ENCODE measurements around the gene CELF2.

Gene CELF2

GRCh38 chr10:11320809-11321520 is 303.3 kb downstream of the CELF2 start:
- TF ChIP-seq EZH2 (IDR thresholded peaks at IDR 0.05; ENCODE audit: borderline replicate concordance, low read depth, low read length, severe bottlenecking) (no peak), CTCF (IDR thresholded peaks at IDR 0.05; ENCODE audit: borderline replicate concordance, extremely low read depth, low read length, poor library complexity, severe bottlenecking) (no peak)
- Histone ChIP-seq H3K36me3 (ENCODE audit: insufficient read depth, low read length) (peaks cover 94% of the 10 kb centered on the region), H3K4me1 (ENCODE audit: insufficient read depth, low read length) (no peaks in the 10 kb centered on the region), H3K79me2 (ENCODE audit: insufficient read depth, low read length) (no peaks in the 10 kb centered on the region), H3K4me2 (ENCODE audit: insufficient read depth, low read length) (no peak overlapping the region), H3K4me3 (ENCODE audit: low read depth in 1 of 2, low read length in 2 of 2) (no peak overlapping the region), H3K9me3 (ENCODE audit: insufficient read depth, low read length, severe bottlenecking) (no peaks in the 10 kb centered on the region), H3K27me3 (ENCODE audit: insufficient read depth, low read length, poor library complexity) (no peaks in the 10 kb centered on the region), H4K20me1 (ENCODE audit: insufficient read depth, low read length) (0 out of 2 replicates have a peak, but pooled peaks cover 2% of the 10 kb centered on the region), H2AFZ (ENCODE audit: low read depth, low read length) (no peak overlapping the region), H3K27ac (ENCODE audit: low read length) (no peak overlapping the region), H3K9ac (ENCODE audit: low read depth, low read length) (no peak overlapping the region)
- DNase-seq, result no peak
- no peak for ATAC-seq (ENCODE audit: insufficient read depth, low read depth)

GRCh38 chr10:11322698-11323097 is 305.0 kb downstream of the CELF2 start:
- Histone ChIP-seq H3K9me3 (ENCODE audit: insufficient read depth, low read length, severe bottlenecking) (no peaks in the 10 kb centered on the region), H3K27ac (ENCODE audit: low read length) (no peak overlapping the region), H3K4me1 (ENCODE audit: insufficient read depth, low read length) (no peaks in the 10 kb centered on the region), H3K36me3 (ENCODE audit: insufficient read depth, low read length) (peaks cover 94% of the 10 kb centered on the region), H3K4me3 (ENCODE audit: low read depth in 1 of 2, low read length in 2 of 2) (no peak overlapping the region), H3K79me2 (ENCODE audit: insufficient read depth, low read length) (no peaks in the 10 kb centered on the region), H3K27me3 (ENCODE audit: insufficient read depth, low read length, poor library complexity) (no peaks in the 10 kb centered on the region), H2AFZ (ENCODE audit: low read depth, low read length) (no peak overlapping the region), H3K9ac (ENCODE audit: low read depth, low read length) (no peak overlapping the region), H4K20me1 (ENCODE audit: insufficient read depth, low read length) (0 out of 2 replicates have a peak, but pooled peaks cover 2% of the 10 kb centered on the region), H3K4me2 (ENCODE audit: insufficient read depth, low read length) (no peak overlapping the region)
- no peak for DNase-seq
- TF ChIP-seq EZH2 (IDR thresholded peaks at IDR 0.05; ENCODE audit: borderline replicate concordance, low read depth, low read length, severe bottlenecking) (no peak), CTCF (IDR thresholded peaks at IDR 0.05; ENCODE audit: borderline replicate concordance, extremely low read depth, low read length, poor library complexity, severe bottlenecking) (no peak)
- no peak for ATAC-seq (ENCODE audit: insufficient read depth, low read depth)

DNA sequence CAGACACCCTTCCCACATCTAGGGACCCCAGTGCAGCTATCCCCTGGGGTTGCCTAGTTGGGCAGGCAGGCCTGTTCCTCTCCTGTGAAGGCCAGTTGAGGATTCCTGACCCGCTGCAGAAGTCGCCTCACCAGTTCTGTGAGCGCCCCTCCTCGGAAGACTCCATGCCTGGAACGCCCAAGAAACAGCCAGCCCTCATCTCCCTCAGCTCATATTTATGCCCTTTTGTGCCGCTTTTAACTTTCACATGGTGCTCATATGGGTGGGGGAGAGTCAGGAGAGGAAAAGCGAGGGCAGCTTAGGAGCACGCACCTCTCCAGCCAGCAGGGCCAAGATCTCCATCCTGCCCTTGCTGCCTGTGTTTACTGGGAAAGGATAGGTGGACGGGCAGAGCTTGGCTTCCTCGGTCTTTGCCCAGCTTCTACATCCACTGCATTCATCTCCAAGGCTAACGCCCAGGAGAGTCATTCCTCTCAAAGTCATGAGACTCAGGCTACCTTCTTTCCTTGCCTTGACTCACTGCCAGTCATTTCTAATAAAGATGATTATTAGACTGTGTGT is 307.2 kb downstream of the CELF2 start:
- TF ChIP-seq CTCF (IDR thresholded peaks at IDR 0.05; ENCODE audit: borderline replicate concordance, extremely low read depth, low read length, poor library complexity, severe bottlenecking), result no peak
- no peak for TF ChIP-seq EZH2 (IDR thresholded peaks at IDR 0.05; ENCODE audit: borderline replicate concordance, low read depth, low read length, severe bottlenecking)
- no peak for DNase-seq
- H3K4me3 ChIP-seq (ENCODE audit: low read depth in 1 of 2, low read length in 2 of 2), result no peak overlapping the region
- no peaks in the 10 kb centered on the region for H3K4me1 ChIP-seq (ENCODE audit: insufficient read depth, low read length)
- 0 out of 2 replicates have a peak, but pooled peaks cover 2% of the 10 kb centered on the region for H4K20me1 ChIP-seq (ENCODE audit: insufficient read depth, low read length)
- H3K9me3 ChIP-seq (ENCODE audit: insufficient read depth, low read length, severe bottlenecking), result no peaks in the 10 kb centered on the region
- H3K27ac ChIP-seq (ENCODE audit: low read length), result no peak overlapping the region
- no peak overlapping the region for H2AFZ ChIP-seq (ENCODE audit: low read depth, low read length)
- H3K36me3 ChIP-seq (ENCODE audit: insufficient read depth, low read length), result peaks cover 90% of the 10 kb centered on the region
- no peaks in the 10 kb centered on the region for H3K27me3 ChIP-seq (ENCODE audit: insufficient read depth, low read length, poor library complexity)
- H3K4me2 ChIP-seq (ENCODE audit: insufficient read depth, low read length), result no peak overlapping the region
- no peaks in the 10 kb centered on the region for H3K79me2 ChIP-seq (ENCODE audit: insufficient read depth, low read length)
- no peak overlapping the region for H3K9ac ChIP-seq (ENCODE audit: low read depth, low read length)
- ATAC-seq (ENCODE audit: insufficient read depth, low read depth), result no peak

Measured in DND-41 (cell line).